NB4 (cell line): ENCODE measurements around the gene NET1.

Source experiments
- DNase-seq: peaks from one replicate; pipeline ENCODE4 v3.0.0; 2010; ENCODE audit warnings: low read depth
- H3K4me3 ChIP-seq: one replicate; pipeline ENCODE4 v1.5.1; 2011; ENCODE audit warnings: mild to moderate bottlenecking, low read depth, low read length, moderate library complexity
- MYC ChIP-seq: IDR thresholded peaks from 2 replicates; pipeline ENCODE4 v1.6.1; 2011; ENCODE audit warnings: low read depth, low read length
- POLR2A ChIP-seq: IDR thresholded peaks from 2 replicates; pipeline ENCODE4 v1.6.1; 2011; ENCODE audit warnings: mild to moderate bottlenecking; ENCODE audit not compliant: insufficient read length; ENCODE audit errors: extremely low read depth
- TF ChIP-seq, protein P1 (sequence below): IDR thresholded peaks from one replicate; pipeline ENCODE4 v1.5.1; 2012; ENCODE audit warnings: low read depth, low read length
- TF ChIP-seq, protein P2 (sequence below): IDR thresholded peaks from 2 replicates; pipeline ENCODE4 v1.6.1; 2011; ENCODE audit warnings: low read depth, low read length

Gene NET1

DNA sequence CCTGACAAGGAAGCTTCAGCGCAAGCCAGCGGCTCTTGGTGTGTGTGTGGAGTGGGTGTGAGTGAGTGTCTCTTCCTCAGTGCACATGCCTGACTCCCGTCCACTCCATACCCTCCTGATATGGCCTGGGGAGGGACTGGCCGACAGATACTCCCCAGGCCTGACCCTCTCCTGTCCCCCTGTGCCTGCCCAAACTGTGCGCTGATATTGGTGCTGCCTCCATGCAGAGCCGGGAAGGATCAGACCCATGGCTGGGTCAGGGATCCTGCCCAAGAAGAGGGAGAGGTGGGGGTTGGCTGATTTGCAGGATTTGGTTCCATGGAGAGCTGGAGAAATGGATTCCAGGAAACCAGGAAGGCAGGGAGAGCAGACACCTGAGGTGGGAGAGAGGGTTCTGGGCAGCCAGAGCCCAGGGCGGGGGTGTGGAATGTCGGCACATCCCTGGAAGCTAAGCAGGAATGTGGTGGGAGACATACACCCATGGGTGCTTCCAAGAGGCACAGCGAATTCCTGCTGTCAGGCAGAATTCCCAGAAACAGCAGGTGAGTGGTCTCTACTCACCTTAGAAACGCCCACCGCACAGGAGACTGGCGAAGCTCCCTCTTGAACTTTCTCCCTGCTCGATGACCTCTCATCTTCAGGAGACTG, 80.7 kb downstream of the NET1 start:
- DNase-seq: no peak
- H3K4me3 ChIP-seq: no peak overlapping the region
- TF ChIP-seq MYC (no peak), POLR2A (no peak)
- TF ChIP-seq, protein P1, sequence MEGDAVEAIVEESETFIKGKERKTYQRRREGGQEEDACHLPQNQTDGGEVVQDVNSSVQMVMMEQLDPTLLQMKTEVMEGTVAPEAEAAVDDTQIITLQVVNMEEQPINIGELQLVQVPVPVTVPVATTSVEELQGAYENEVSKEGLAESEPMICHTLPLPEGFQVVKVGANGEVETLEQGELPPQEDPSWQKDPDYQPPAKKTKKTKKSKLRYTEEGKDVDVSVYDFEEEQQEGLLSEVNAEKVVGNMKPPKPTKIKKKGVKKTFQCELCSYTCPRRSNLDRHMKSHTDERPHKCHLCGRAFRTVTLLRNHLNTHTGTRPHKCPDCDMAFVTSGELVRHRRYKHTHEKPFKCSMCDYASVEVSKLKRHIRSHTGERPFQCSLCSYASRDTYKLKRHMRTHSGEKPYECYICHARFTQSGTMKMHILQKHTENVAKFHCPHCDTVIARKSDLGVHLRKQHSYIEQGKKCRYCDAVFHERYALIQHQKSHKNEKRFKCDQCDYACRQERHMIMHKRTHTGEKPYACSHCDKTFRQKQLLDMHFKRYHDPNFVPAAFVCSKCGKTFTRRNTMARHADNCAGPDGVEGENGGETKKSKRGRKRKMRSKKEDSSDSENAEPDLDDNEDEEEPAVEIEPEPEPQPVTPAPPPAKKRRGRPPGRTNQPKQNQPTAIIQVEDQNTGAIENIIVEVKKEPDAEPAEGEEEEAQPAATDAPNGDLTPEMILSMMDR: no peak
- TF ChIP-seq, protein P2, sequence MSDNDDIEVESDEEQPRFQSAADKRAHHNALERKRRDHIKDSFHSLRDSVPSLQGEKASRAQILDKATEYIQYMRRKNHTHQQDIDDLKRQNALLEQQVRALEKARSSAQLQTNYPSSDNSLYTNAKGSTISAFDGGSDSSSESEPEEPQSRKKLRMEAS: no peak

DNA sequence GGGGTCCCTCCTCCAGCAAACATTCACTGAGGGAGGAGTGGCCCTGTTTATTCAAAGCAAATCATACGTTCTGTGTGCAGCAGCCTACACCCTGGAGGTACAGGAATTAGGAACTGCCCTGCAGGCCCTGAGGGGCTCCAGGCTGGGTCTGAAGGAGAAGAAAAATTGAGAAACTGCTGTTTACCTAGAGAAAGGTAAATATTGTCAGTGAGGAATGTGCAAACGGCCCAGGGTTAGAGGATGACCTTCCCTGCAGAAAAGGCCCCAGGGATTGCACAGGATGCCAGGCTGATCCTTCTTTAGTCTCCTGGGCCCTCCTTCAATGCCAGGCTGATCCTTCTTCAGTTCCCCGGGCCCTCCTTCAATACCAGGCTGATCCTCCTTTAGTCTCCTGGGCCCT, 81.3 kb downstream of the NET1 start:
- no peak for DNase-seq
- no peak overlapping the region for H3K4me3 ChIP-seq
- TF ChIP-seq, protein P1: no peak
- TF ChIP-seq POLR2A (no peak), MYC (no peak)
- TF ChIP-seq, protein P2: no peak

DNA sequence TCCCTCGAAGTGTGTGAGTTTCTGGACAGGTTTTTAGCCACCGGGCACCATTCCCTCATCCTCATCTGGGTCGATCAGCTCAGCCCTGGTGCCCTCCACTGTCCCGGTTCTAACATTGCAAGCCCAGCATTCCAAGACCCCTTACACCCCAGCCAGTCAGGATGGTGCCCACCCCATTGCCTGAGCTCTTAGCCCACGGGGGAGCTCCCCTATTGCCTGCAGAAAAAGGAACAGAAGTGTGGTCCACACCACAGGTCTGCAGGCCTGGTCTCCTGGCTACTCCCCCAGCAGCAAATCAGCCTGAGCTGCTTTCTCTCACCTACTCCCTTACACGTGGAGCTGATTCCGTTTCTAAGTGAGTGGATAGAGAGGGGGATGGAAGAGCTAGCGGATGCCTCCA, 82.3 kb downstream of the NET1 start:
- TF ChIP-seq MYC (no peak), POLR2A (no peak)
- TF ChIP-seq, protein P2: no peak
- no peak for DNase-seq
- H3K4me3 ChIP-seq: no peak overlapping the region

DNA sequence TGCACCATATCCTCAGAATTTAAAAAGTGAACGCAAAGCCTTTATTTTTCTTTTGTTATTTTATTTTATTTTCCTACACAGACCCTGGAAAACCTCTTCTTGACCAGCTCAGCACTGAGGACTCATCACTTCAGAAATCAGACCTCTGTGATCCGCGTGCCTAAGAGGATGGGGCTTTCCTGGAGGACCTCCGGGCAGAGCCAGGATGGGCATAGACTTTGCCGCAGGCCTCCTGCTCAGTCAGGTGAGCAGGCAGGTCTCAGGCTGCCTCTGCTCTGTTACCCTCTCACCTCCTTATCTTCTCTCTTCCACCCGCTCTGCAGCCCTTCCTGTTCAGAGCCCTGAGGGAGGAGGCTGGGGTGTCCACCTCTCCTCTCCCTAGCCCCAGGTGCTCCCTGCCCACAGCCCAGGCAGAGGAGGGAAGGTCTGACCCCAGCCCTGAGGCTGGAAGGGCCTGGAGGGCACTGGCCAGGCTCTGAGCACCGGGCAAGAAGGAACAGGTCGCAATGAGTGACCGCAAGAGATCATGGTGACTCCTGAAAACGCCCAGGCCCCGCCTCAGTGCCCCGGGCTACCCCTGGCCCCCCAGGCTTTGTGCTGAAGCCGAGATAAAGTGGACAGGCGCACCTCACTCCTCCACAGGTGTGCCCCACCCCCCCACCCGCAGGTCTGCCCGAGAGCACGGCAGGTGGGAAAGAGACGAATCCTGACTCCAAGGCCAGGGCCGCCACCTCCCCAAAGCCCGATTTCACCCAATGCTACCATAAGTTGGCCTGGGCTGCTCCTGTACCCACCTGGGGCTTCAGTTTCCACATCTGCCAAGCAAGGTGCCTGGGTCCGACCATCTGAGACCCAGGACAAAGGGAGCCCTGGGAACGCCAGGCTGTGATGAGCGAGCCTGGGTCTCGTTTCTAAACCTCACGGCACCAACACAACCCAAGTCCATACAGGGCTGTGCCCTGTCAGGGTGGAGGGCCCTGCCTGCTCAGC, 84.2 kb downstream of the NET1 start:
- no peak overlapping the region for H3K4me3 ChIP-seq
- TF ChIP-seq MYC: no peak
- TF ChIP-seq POLR2A: no peak
- TF ChIP-seq, protein P2: no peak
- TF ChIP-seq, protein P1: no peak
- DNase-seq: no peak

DNA sequence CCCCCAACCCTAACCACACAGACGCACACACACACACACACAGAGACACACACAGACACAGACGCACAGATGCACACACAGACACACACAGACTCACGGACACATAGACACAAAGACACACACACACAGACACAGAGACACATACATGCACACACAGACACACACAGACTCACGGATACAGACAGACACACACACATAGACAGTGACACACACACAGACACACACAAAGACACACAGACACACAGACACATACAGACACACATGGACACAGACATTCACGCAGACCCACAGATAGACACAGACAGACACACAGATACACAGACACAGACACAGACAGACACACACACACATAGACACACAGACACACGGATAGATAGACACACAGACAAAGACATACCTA, 84.9 kb downstream of the NET1 start:
- no peak for TF ChIP-seq MYC
- TF ChIP-seq, protein P2: no peak
- TF ChIP-seq, protein P1: no peak
- TF ChIP-seq POLR2A: no peak
- DNase-seq: no peak
- no peak overlapping the region for H3K4me3 ChIP-seq
